GM21737 (cell line): ENCODE measurements around the gene SPATA6L.

Experiments
- ATAC-seq: cut with Tn5 transposase; IDR thresholded peaks from one replicate; pipeline ENCODE4 v1.9.1; 2021; ENCODE audit warnings: mild to moderate bottlenecking, moderate library complexity; ENCODE audit not compliant: unreplicated experiment

Gene SPATA6L

DNA sequence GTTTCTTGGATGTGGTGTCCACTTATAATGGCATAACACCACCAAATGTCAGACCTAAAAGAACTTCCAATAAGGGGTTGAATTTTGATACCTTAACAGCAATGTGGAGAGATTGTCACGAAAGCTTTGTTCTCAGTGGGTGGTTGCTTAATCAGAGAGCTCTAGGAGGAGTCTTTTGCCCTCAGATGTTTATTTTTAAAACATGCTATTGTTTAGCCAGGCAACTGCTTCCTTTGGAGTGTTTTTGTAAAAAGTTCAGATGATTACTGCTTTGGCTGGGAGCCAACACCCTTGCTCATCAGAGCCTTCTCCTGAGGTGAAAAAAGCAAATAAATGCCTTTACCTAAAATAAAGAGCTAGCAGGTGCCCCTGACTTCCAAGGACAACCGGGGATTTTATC lies 111.0 kb downstream of the SPATA6L start:
- ATAC-seq: no peak

DNA sequence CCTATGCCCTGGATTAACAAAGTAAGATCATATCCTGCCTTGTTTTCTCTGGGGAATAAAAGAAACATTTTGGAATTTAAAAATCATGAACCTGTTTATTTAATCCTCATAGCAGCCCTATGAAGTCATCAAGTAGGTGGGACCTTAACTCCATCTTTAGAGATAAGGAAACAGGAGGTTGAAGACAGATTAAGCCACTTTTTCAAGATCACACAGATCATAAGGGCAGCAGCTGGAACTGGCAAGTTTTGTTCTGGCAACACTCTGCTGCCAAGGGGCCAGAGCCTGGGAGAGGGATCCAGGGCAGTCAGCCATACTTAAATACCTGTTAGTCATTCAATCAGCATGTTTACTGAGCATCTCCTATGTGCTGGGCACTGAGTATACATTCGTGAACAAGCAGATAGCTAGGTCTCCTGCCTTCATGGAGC lies 112.3 kb downstream of the SPATA6L start:
- no peak for ATAC-seq

DNA sequence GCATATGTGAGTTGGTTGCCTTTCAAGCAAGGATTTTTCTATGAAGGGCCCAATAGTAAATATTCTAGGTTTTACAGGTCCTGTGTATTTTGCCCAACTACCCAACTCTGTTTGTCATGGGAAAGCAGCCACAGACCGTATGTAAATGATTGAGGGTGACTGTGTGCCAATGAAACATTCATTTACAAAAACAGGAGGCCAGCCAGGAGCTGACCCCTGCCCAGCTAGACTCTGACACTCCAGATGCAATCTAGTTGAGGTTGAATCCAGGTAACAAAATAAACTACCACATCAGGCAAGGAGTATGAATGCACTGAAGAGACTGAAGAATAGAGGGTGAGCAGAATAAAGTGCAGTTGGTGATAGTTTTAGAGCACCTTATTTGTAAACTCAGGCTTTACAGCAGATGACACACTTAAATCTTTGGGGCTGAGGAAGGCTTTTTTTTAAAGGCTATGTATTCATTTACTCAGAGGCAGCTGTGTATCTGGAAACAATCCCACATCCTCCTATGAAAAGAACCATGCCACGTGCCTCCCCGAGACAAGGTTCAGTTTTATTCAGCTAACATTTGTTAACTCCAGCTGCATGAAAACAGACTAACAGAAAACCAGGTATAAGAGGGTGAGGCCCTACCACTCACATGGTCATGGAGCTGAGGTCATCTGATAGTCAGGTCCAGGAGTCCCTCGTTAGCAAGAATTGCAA lies 115.3 kb downstream of the SPATA6L start:
- ATAC-seq: no peak

DNA sequence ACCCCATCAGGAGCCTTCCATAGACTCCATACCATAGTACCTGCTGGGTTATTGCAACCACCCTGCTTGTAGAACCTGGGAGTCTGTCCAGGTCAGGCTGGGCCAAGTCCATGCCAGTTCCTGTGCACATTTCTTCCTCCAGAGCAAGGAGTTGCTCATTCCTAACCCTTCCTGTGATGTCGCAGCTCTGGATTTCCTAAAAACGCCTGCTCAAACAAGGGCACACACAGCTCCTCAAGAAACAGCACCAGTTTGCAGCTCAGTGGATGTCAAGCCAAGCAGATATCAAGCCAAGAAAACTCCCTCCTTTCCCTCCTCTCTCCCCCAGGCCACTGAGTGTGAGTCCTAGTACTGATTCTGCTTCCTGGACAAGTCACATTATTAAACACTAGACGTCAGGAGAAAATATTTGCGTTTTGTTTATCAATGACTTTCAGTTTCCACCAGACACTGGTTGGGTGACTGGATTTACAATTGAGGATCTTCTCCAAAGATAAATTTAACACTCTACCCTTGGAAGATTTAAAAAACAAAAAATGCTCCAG lies 116.5 kb downstream of the SPATA6L start:
- ATAC-seq: no peak

DNA sequence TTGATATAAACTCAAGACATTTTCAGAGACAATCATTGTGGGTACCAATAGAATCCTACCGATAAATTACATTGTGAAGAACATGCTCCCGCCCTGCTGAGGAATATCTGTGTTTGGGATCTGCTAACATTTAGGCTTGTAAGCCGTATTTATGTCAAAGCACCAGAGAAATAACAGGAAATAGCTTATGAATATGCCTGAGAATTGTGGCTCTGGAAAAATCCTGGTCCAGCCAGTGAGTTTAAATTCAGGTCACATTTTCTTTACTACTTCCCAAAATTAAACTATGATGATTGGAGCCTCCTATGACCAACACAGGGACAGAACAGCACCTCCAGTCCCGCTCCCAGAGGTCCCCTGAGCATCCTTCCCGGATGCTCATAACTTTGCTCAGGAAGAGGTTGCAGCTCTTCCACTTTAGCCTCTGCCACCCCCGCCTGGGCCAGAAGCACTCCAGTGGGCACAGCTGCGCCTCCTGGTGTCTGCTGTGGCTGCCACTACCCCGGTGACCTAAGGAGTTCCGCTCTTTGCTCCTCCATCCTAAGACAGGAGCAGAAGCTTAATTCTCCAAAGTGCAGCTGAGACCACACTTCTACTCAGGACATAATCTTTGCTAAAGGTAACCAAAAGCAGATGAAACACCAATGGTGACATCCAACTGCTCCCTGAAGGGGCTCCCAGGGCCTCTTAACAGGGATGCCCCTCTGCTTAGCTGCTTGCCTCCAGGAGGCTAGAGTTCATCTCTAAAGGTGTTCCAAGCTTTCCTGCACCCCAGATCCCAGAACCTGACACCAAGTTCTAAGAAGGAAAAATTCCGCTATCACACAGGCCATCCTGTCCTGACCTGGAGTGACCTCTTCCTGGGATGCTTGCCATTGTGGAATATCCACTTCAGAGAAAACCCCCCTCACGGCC lies 117.2 kb downstream of the SPATA6L start:
- ATAC-seq: no peak
